Stimulated activated CD4-positive, alpha-beta T cell treated with anti-CD3 and anti-CD28 coated beads, Interleukin-12 subunit alpha, Interleukin-12 subunit beta, amount 100 ng/mL, for 4 hours (primary cell): ENCODE data around the gene ASB7.

ENCODE experiments used
- DNase-seq: peaks from one replicate; pipeline ENCODE4 v3.0.0-alpha.2; 2020

The ASB7 gene

GRCh38 chr15:100598655-100599054 lies 3.7 kb upstream of the ASB7 start:
- DNase-seq, result no peak

- peak; percentile 28 for DNase-seq
Observed at GRCh38 chr15:100601163-100601562, 1.2 kb upstream of the ASB7 start.

- no peak for DNase-seq
Observed at GRCh38 chr15:100601617-100602063, 749 bp upstream of the ASB7 start.

- DNase-seq, result no peak
Observed at GRCh38 chr15:100602823-100603393, 519 bp downstream of the ASB7 start.

GRCh38 chr15:100612539-100612938 lies 10.2 kb downstream of the ASB7 start:
- DNase-seq, result no peak

- no peak for DNase-seq
Observed at GRCh38 chr15:100613208-100613607, 10.8 kb downstream of the ASB7 start.

- no peak for DNase-seq
Observed at GRCh38 chr15:100614336-100614735, 11.9 kb downstream of the ASB7 start.

GRCh38 chr15:100614918-100615317 lies 12.5 kb downstream of the ASB7 start:
- DNase-seq, result no peak

- no peak for DNase-seq
Observed at GRCh38 chr15:100615801-100616200, 13.4 kb downstream of the ASB7 start.

GRCh38 chr15:100616700-100617099 lies 14.3 kb downstream of the ASB7 start:
- no peak for DNase-seq

GRCh38 chr15:100623301-100623700 lies 20.9 kb downstream of the ASB7 start:
- no peak for DNase-seq

GRCh38 chr15:100627789-100628395 lies 25.5 kb downstream of the ASB7 start:
- DNase-seq, result peak; percentile 33

- no peak for DNase-seq
Observed at GRCh38 chr15:100628746-100629145, 26.4 kb downstream of the ASB7 start.

GRCh38 chr15:100631831-100632230 lies 29.4 kb downstream of the ASB7 start:
- no peak for DNase-seq

- DNase-seq, result no peak
Observed at GRCh38 chr15:100633763-100634075, 31.3 kb downstream of the ASB7 start.

- DNase-seq, result no peak
Observed at GRCh38 chr15:100635406-100636071, 33.1 kb downstream of the ASB7 start.

- no peak for DNase-seq
Observed at GRCh38 chr15:100638177-100638730, 35.9 kb downstream of the ASB7 start.

- no peak for DNase-seq
Observed at GRCh38 chr15:100642213-100642949, 40.0 kb downstream of the ASB7 start.

GRCh38 chr15:100642950-100643338 lies 40.6 kb downstream of the ASB7 start:
- no peak for DNase-seq

- no peak for DNase-seq
Observed at GRCh38 chr15:100645671-100646070, 43.3 kb downstream of the ASB7 start.

GRCh38 chr15:100648951-100649350 lies 46.6 kb downstream of the ASB7 start:
- DNase-seq, result no peak

- no peak for DNase-seq
Observed at GRCh38 chr15:100650685-100651084, 48.3 kb downstream of the ASB7 start.

- no peak for DNase-seq
Observed at GRCh38 chr15:100651253-100651652, 48.9 kb downstream of the ASB7 start.

GRCh38 chr15:100652116-100652515 lies 49.7 kb downstream of the ASB7 start:
- no peak for DNase-seq
